ENCODE measurements around the gene CRYL1. TPM values are rescaled to one million over a fixed set of nuclear protein-coding genes. Genes with fewer than 3 reads are reported as not detected.

CRYL1 gene
- total and polyA plus RNA-seq, 2 of the 4 experiments (the other 2 are of a cell fraction), result 11.7 to 16.4 TPM

DNA sequence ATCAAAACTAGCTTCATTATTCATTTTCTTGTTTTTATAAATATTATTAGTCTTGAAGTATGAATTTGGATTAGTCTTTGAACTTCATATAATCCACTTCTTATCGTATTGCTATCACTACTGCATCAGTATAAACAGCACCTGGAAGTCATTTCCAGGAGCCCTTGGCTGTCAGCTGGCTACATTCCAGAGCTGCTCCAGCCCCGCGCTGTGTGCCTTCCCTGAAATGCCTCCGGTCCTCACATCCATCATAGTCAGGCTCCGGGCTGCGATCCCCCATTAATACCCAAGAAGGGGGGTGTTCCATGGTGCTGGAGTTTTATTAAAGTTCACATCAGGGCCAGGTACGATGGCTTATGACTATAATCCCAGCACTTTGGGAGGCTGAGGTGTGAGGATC lies 169.2 kb downstream of the CRYL1 start:
- H3K27me3 ChIP-seq (ENCODE audit: control insufficient read depth, insufficient read depth, low read length), result peaks cover 9% of the 10 kb centered on the region
- no peak overlapping the region for H2AK9ac ChIP-seq (replicated peaks; ENCODE audit: low read depth, low read length, poor library complexity)
- no peak overlapping the region for H2BK120ac ChIP-seq (ENCODE audit: low read depth, low read length)
- intact Hi-C loops (cut with micrococcal nuclease), result loop anchor here (10.0 kb wide), 1 partner anchor 108 kb away; no protein-coding TSS in a partner anchor
- no peak overlapping the region for H3K18ac ChIP-seq (ENCODE audit: low read depth, low read length)
- H3K79me1 ChIP-seq (ENCODE audit: low read depth in 1 of 2, low read length in 2 of 2), result no peaks in the 10 kb centered on the region
- no peak overlapping the region for H4K5ac ChIP-seq (ENCODE audit: low read depth, low read length)
- H3K56ac ChIP-seq (ENCODE audit: extremely low read depth, insufficient read depth, low read length), result no peak overlapping the region
- no peak overlapping the region for H3K4me3 ChIP-seq (ENCODE audit: insufficient read depth, low read depth, low read length)
- H3K23ac ChIP-seq (ENCODE audit: low read depth, low read length), result no peak overlapping the region
- no peaks in the 10 kb centered on the region for H3K9me3 ChIP-seq (ENCODE audit: control insufficient read depth, insufficient read depth, low read length)
- H3K4me2 ChIP-seq (ENCODE audit: low read depth, low read length), result no peak overlapping the region
- H3K4ac ChIP-seq (ENCODE audit: low read depth, low read length), result no peak overlapping the region
- H4K8ac ChIP-seq (ENCODE audit: low read depth in 2 of 2, low read length in 2 of 2), result no peak overlapping the region
- H3K9me1 ChIP-seq (ENCODE audit: insufficient read depth, low read length), result peaks cover 16% of the 10 kb centered on the region
- no peak for DNase-seq
- no peak for TF ChIP-seq SMC3 (IDR thresholded peaks at IDR 0.05; ENCODE audit: low read depth, low read length)
- no peak for TF ChIP-seq RCOR1 (IDR thresholded peaks at IDR 0.05; ENCODE audit: insufficient replicate concordance, low read length)
- no peak for TF ChIP-seq BHLHE40 (IDR thresholded peaks at IDR 0.05; ENCODE audit: low read depth, low read length)
- TF ChIP-seq CHD1 (IDR thresholded peaks at IDR 0.05; ENCODE audit: low read depth, low read length), result no peak
- TF ChIP-seq MAFK (IDR thresholded peaks at IDR 0.05; ENCODE audit: low read depth, low read length), result no peak
- no peak for TF ChIP-seq POLR2A (IDR thresholded peaks at IDR 0.05; ENCODE audit: low read depth, low read length)
- TF ChIP-seq, protein P1, sequence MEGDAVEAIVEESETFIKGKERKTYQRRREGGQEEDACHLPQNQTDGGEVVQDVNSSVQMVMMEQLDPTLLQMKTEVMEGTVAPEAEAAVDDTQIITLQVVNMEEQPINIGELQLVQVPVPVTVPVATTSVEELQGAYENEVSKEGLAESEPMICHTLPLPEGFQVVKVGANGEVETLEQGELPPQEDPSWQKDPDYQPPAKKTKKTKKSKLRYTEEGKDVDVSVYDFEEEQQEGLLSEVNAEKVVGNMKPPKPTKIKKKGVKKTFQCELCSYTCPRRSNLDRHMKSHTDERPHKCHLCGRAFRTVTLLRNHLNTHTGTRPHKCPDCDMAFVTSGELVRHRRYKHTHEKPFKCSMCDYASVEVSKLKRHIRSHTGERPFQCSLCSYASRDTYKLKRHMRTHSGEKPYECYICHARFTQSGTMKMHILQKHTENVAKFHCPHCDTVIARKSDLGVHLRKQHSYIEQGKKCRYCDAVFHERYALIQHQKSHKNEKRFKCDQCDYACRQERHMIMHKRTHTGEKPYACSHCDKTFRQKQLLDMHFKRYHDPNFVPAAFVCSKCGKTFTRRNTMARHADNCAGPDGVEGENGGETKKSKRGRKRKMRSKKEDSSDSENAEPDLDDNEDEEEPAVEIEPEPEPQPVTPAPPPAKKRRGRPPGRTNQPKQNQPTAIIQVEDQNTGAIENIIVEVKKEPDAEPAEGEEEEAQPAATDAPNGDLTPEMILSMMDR (conservative IDR thresholded peaks at IDR 0.05; ENCODE audit: low read depth, low read length), result no peak
- TF ChIP-seq FOS (IDR thresholded peaks at IDR 0.05; ENCODE audit: low read depth, low read length), result no peak
- TF ChIP-seq RAD21 (IDR thresholded peaks at IDR 0.05; ENCODE audit: low read length), result no peak
- TF ChIP-seq RFX5 (IDR thresholded peaks at IDR 0.05; ENCODE audit: low read depth, low read length), result no peak
- TF ChIP-seq, protein P2, sequence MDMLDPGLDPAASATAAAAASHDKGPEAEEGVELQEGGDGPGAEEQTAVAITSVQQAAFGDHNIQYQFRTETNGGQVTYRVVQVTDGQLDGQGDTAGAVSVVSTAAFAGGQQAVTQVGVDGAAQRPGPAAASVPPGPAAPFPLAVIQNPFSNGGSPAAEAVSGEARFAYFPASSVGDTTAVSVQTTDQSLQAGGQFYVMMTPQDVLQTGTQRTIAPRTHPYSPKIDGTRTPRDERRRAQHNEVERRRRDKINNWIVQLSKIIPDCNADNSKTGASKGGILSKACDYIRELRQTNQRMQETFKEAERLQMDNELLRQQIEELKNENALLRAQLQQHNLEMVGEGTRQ (IDR thresholded peaks at IDR 0.05; ENCODE audit: low read depth, low read length), result no peak
- TF ChIP-seq CEBPB (IDR thresholded peaks at IDR 0.05; ENCODE audit: low read depth, low read length), result no peak
- no peak for TF ChIP-seq MXI1 (IDR thresholded peaks at IDR 0.05; ENCODE audit: borderline replicate concordance, low read depth, low read length)
- TF ChIP-seq, protein P3, sequence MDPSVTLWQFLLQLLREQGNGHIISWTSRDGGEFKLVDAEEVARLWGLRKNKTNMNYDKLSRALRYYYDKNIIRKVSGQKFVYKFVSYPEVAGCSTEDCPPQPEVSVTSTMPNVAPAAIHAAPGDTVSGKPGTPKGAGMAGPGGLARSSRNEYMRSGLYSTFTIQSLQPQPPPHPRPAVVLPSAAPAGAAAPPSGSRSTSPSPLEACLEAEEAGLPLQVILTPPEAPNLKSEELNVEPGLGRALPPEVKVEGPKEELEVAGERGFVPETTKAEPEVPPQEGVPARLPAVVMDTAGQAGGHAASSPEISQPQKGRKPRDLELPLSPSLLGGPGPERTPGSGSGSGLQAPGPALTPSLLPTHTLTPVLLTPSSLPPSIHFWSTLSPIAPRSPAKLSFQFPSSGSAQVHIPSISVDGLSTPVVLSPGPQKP (IDR thresholded peaks at IDR 0.05; ENCODE audit: borderline replicate concordance, low read depth, low read length), result no peak
- TF ChIP-seq MAZ (IDR thresholded peaks at IDR 0.05; ENCODE audit: borderline replicate concordance, low read depth, low read length), result no peak
- no peak for TF ChIP-seq NFE2L2 (IDR thresholded peaks at IDR 0.05; ENCODE audit: low read depth, low read length)
- no peak overlapping the region for H3K27ac ChIP-seq (ENCODE audit: insufficient read depth, low read length)
- ChIA-PET CTCF (no interaction called here), POLR2A (ENCODE audit: unreplicated experiment) (no interaction called here)
- no peak overlapping the region for H2AFZ ChIP-seq (replicated peaks; ENCODE audit: low read length, poor library complexity)
- H2BK15ac ChIP-seq (ENCODE audit: low read depth, low read length), result no peak overlapping the region
- WGBS, 2 experiments (ENCODE audit: extremely low coverage in 2 of 2, insufficient read length in 1 of 2), result no CpG with 5 or more reads among the region's 7 CpGs
- H3K36me3 ChIP-seq (ENCODE audit: control insufficient read depth, insufficient read depth, low read length), result no peaks in the 10 kb centered on the region
- H2AK5ac ChIP-seq (ENCODE audit: low read depth, low read length), result 0 out of 2 replicates have a peak overlapping the region, but pooled peaks have one; percentile 12
- dilution Hi-C loops (cut with HindIII; ENCODE audit: low sequenced_read_pairs, unreplicated experiment), result no loop called here
- H2BK5ac ChIP-seq (ENCODE audit: low read depth, low read length, poor library complexity, severe bottlenecking), result no peak overlapping the region
- no peak overlapping the region for H4K91ac ChIP-seq (ENCODE audit: insufficient read depth, low read depth, low read length)
- H4K20me1 ChIP-seq (ENCODE audit: insufficient read depth, low read length), result no peaks in the 10 kb centered on the region; the same call in 1 of the 2 replicates
- peaks cover 9% of the 10 kb centered on the region for H3K4me1 ChIP-seq (ENCODE audit: control insufficient read depth, insufficient read depth, low read length)
- BruUV-seq (replicated peaks), result no TSS peak
- no peak overlapping the region for H2BK20ac ChIP-seq (ENCODE audit: low read depth, low read length)
- H3K14ac ChIP-seq (replicated peaks; ENCODE audit: low read depth, low read length), result no peak overlapping the region
- in situ Hi-C loops (cut with MboI; ENCODE audit: low sequenced_read_pairs), result no loop called here
- ATAC-seq (ENCODE audit: low read depth), result no peak
- H3K9ac ChIP-seq (ENCODE audit: low read depth, low read length), result no peak overlapping the region
